GM10266 (cell line): Measurements from ENCODE around the gene SYPL1.
"Not testable (repeated sequence)": the region's sequence is repeated elsewhere in the genome, so short reads cannot be mapped to it uniquely, and the experiment has no call there.

Source experiments
- DNase-seq: peaks from one replicate; pipeline ENCODE4 v3.0.0; 2012; ENCODE audit errors: extremely low spot score
- CTCF ChIP-seq: IDR thresholded peaks from 2 replicates; pipeline ENCODE4 v1.5.1; 2012; ENCODE audit warnings: mild to moderate bottlenecking, low read depth; ENCODE audit not compliant: control insufficient read depth, insufficient read depth; ENCODE audit errors: missing control alignments

Gene SYPL1

GRCh38 chr7:106142136-106142535, 30.0 kb upstream of the SYPL1 start:
- DNase-seq, result no peak
- TF ChIP-seq CTCF, result no peak

DNA sequence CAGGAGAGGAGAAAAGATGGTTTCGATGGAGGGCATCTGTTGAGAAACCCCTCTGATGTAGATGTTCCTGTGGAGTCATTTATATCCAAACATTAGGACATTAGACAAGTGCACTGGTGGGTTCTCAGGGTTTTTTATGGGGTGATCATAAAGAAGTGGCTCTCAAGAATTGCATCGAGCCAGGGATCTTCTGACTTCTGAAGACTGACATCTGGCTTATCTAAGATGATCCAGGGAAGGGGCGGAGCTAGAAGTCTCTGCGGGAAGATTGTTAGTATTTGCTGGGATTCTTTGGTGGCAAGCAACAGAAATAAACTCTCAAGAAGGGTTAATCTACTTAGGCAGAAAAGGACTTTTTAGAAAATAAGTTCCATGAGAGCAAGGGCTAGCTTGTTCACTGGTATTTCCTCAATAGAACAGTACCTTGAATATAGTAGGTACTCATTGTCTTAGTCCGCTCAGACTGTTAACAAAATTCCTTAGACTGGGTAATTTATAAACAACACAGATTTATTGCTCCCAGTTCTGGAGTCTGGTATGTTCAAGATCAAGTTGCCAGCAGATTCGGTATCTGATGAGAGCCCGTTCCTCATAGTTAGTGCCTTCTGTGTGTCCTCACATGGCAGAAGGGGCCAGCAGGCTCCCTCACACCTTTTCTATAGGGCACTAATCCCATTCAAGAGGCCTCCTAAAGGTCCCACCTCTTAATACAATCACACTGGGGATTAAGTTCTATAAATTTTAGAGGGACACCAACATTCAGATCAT, 28.5 kb upstream of the SYPL1 start:
- TF ChIP-seq CTCF, result no peak
- no peak for DNase-seq

GRCh38 chr7:106139265-106140251, 27.4 kb upstream of the SYPL1 start:
- no peak for DNase-seq
- TF ChIP-seq CTCF, result no peak

- TF ChIP-seq CTCF, result no peak
Observed at GRCh38 chr7:106138776-106139175, 26.7 kb upstream of the SYPL1 start.

GRCh38 chr7:106138181-106138580, 26.1 kb upstream of the SYPL1 start:
- not testable (repeated sequence) for DNase-seq

More at GRCh38 chr7:106138776-106139175, 26.7 kb upstream of the SYPL1 start:
- no peak for DNase-seq

DNA sequence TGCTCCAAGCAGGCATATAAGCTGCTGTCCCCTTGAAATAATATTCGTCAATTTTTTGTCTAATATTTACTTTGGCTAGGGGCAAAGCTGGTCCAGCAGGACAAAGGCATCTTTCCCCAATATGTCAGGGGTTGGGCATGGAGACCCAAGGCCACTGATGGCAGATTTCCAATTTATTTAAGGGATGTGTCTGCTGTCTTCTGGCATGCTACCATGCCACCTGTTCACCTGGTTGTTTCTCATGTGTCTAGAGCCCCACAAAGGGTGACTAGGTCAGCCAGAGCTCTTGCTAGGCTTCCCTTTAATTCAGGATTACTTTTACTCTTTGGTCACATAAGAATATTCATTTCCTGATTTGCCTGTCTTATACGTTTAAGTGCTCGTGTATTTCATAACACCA, 22.1 kb upstream of the SYPL1 start:
- TF ChIP-seq CTCF, result no peak

GRCh38 chr7:106129291-106129690, 17.2 kb upstream of the SYPL1 start:
- TF ChIP-seq CTCF, result no peak
- DNase-seq, result no peak

More for the DNA sequence above, 22.1 kb upstream of the SYPL1 start:
- DNase-seq, result no peak
